Peyer's patch (tissue), 4 donors: Measurements from ENCODE around the gene CDA. TPM values are rescaled to one million over a fixed set of nuclear protein-coding genes. Genes with fewer than 3 reads are reported as not detected.
A peak's percentile ranks its signal among the peaks of the same experiment; 100 is the strongest.

Source experiments
- DNase-seq, 3 donors: peaks; one replicate each; pipeline ENCODE4 v3.0.0-alpha.2; 2017 to 2019
- H3K27ac ChIP-seq, 4 donors: fragments of 200-600 bp; sonication (generic); one replicate each; pipeline ENCODE4 v1.5.1; 2016 to 2019
- H3K27me3 ChIP-seq, 2 donors: fragments of 200-600 bp; sonication (generic); one replicate each; pipeline ENCODE4 v1.5.1; 2019
- H3K36me3 ChIP-seq, 3 donors: fragments of 200-600 bp; sonication (generic); one replicate each; pipeline ENCODE4 v1.5.1; 2016 to 2019
- H3K4me1 ChIP-seq, 4 donors: fragments of 200-600 bp; sonication (generic); one replicate each; pipeline ENCODE4 v1.5.1; 2016 to 2019
- H3K4me3 ChIP-seq, 4 donors: fragments of 200-600 bp; sonication (generic); 1 replicate in 3 of 4; 2 replicates in 1 of 4; pipeline ENCODE4 v1.5.1; 2016 to 2019; ENCODE audit warnings: mild to moderate bottlenecking in 1 of 4
- H3K9me3 ChIP-seq, 4 donors: fragments of 200-600 bp; sonication (generic); one replicate each; pipeline ENCODE4 v1.5.1; 2016 to 2019; ENCODE audit warnings: mild to moderate bottlenecking in 1 of 4
- CTCF ChIP-seq, 6 experiments: fragments of 450-650 bp in 4 of 6; fragments of 200-600 bp in 2 of 6; sonication (generic) in 1 of 6; IDR thresholded peaks; one replicate each; pipeline ENCODE4 v1.5.1; 2017 to 2019; ENCODE audit warnings: antibody characterized with exemption in 6 of 6, mild to moderate bottlenecking in 3 of 6, moderate library complexity in 1 of 6
- POLR2A ChIP-seq, 2 donors: fragments of 450-650 bp; IDR thresholded peaks; one replicate each; pipeline ENCODE4 v1.5.1; 2017; ENCODE audit warnings: antibody characterized with exemption in 2 of 2, mild to moderate bottlenecking in 2 of 2, moderate library complexity in 2 of 2
- total RNA-seq, 4 donors: library from RNA; depleted of rRNA; stranded (reverse); fragments of >200 nt; gene quantifications; one replicate each; pipeline ENCODE4 v1.1.0, GENCODE V29; 2016

The CDA gene
- total RNA-seq, 4 donors from 2014 or later, result 33.9 to 47.1 (median 39.1) TPM; not detected in 1

GRCh38 chr1:20636785-20637347 is 48.0 kb downstream of the CDA start:
- Histone ChIP-seq H3K9me3 (no peaks in the 10 kb centered on the region), H3K36me3 (peaks cover 0 to 46% (median 0%) of the 10 kb centered on the region in 3 donors), H3K4me1 (peaks cover 0 to 11% (median 4%) of the 10 kb centered on the region in 4 donors), H3K4me3 (no peak overlapping the region), H3K27ac (no peak overlapping the region), H3K27me3 (no peaks in the 10 kb centered on the region)
- TF ChIP-seq CTCF (IDR thresholded peaks at IDR 0.05), result no peak
- no peak for TF ChIP-seq POLR2A (IDR thresholded peaks at IDR 0.05)
- no peak for DNase-seq

GRCh38 chr1:20640183-20640597 is 51.3 kb downstream of the CDA start:
- H3K27ac ChIP-seq, result no peak overlapping the region
- peaks cover 0 to 79% (median 0%) of the 10 kb centered on the region in 3 donors for H3K36me3 ChIP-seq
- TF ChIP-seq CTCF (IDR thresholded peaks at IDR 0.05), result peak; percentile 62 to 87 (median 76)
- TF ChIP-seq POLR2A (IDR thresholded peaks at IDR 0.05), result no peak
- H3K27me3 ChIP-seq, result no peaks in the 10 kb centered on the region
- peaks cover 0 to 2% (median 0%) of the 10 kb centered on the region in 4 donors for H3K4me1 ChIP-seq
- DNase-seq, result peak in 2 of 3 donors; percentile 39 to 83
- H3K9me3 ChIP-seq, result no peaks in the 10 kb centered on the region
- no peak overlapping the region for H3K4me3 ChIP-seq

GRCh38 chr1:20641975-20642374 is 53.1 kb downstream of the CDA start:
- H3K4me1 ChIP-seq, result no peaks in the 10 kb centered on the region
- H3K9me3 ChIP-seq, result no peaks in the 10 kb centered on the region
- no peak overlapping the region for H3K4me3 ChIP-seq
- no peak overlapping the region for H3K27ac ChIP-seq
- DNase-seq, result no peak
- TF ChIP-seq CTCF (IDR thresholded peaks at IDR 0.05) (no peak), POLR2A (IDR thresholded peaks at IDR 0.05) (no peak)
- H3K27me3 ChIP-seq, result no peaks in the 10 kb centered on the region
- peaks cover 0 to 88% (median 0%) of the 10 kb centered on the region in 3 donors for H3K36me3 ChIP-seq

GRCh38 chr1:20643080-20643479 is 54.2 kb downstream of the CDA start:
- Histone ChIP-seq H3K4me1 (no peaks in the 10 kb centered on the region), H3K27ac (no peak overlapping the region), H3K27me3 (no peaks in the 10 kb centered on the region), H3K36me3 (peaks cover 0 to 90% (median 0%) of the 10 kb centered on the region in 3 donors), H3K9me3 (no peaks in the 10 kb centered on the region), H3K4me3 (no peak overlapping the region)
- no peak for TF ChIP-seq CTCF (IDR thresholded peaks at IDR 0.05)
- no peak for TF ChIP-seq POLR2A (IDR thresholded peaks at IDR 0.05)
- no peak for DNase-seq

GRCh38 chr1:20644416-20644815 is 55.5 kb downstream of the CDA start:
- DNase-seq, result no peak
- no peak for TF ChIP-seq POLR2A (IDR thresholded peaks at IDR 0.05)
- no peak for TF ChIP-seq CTCF (IDR thresholded peaks at IDR 0.05)
- no peaks in the 10 kb centered on the region for H3K4me1 ChIP-seq
- peaks cover 0 to 89% (median 0%) of the 10 kb centered on the region in 3 donors for H3K36me3 ChIP-seq
- H3K4me3 ChIP-seq, result no peak overlapping the region
- H3K27me3 ChIP-seq, result no peaks in the 10 kb centered on the region
- H3K27ac ChIP-seq, result no peak overlapping the region
- no peaks in the 10 kb centered on the region for H3K9me3 ChIP-seq
